Adrenal gland (tissue), 12 donors: Measurements from ENCODE around the gene NDUFAF5. TPM values are rescaled to one million over a fixed set of nuclear protein-coding genes. Genes with fewer than 3 reads are reported as not detected.

ENCODE experiments used
- DNase-seq, 7 donors: peaks; one replicate each; pipeline ENCODE4 v3.0.0-alpha.2; 2019 to 2020
- H3K27ac ChIP-seq, 5 donors: fragments of 200-600 bp; sonication (generic) in 4 of 5; 1 replicate in 3 of 5; 2 replicates in 2 of 5; pipeline versions ENCODE4 v1.5.1 to v1.8.0; 2016 to 2020; ENCODE audit warnings: mild to moderate bottlenecking in 1 of 5
- H3K27me3 ChIP-seq: fragments of 200-600 bp; 2 replicates; pipeline ENCODE4 v1.8.0; 2021
- H3K36me3 ChIP-seq, 2 donors: fragments of 200-600 bp; replicated peaks in 1 of 2; 1 replicate in 1 of 2; 2 replicates in 1 of 2; pipeline versions ENCODE4 v1.5.1 to v1.8.0; 2018 to 2022
- H3K4me1 ChIP-seq, 2 donors: fragments of 200-600 bp; replicated peaks in 1 of 2; 1 replicate in 1 of 2; 2 replicates in 1 of 2; pipeline versions ENCODE4 v1.5.1 to v1.8.0; 2018 to 2021
- H3K4me3 ChIP-seq, 4 donors: fragments of 200-600 bp; sonication (generic) in 3 of 4; one replicate each; pipeline ENCODE4 v1.5.1; 2016 to 2018
- H3K9me3 ChIP-seq, 3 donors: fragments of 200-600 bp; sonication (generic) in 1 of 3; replicated peaks in 1 of 3; 1 replicate in 2 of 3; 2 replicates in 1 of 3; pipeline versions ENCODE4 v1.5.1 to v1.8.0; 2016 to 2021
- POLR2A ChIP-seq, 2 donors: fragments of 450-650 bp; IDR thresholded peaks; one replicate each; pipeline ENCODE4 v1.6.1; 2017; ENCODE audit warnings: antibody characterized with exemption in 2 of 2, mild to moderate bottlenecking in 2 of 2, moderate library complexity in 1 of 2
- WGBS, 4 donors: extraction: QIAGEN DNeasy Blood & Tissue Kit in 2 of 4; methylation state at CpG; one replicate each; pipeline versions ENCODE4 v1.1.5 to v1.1.7; 2013 to 2017; 5-methylcytosine and 5-hydroxymethylcytosine counted together
- intact Hi-C, 2 donors: fragments of 100-400 bp; cut with DNase I; formaldehyde crosslinking; loops; one replicate each; pipeline versions ENCODE4 v1.14.1 to v1.15.0; 2022 to 2023
- polyA plus RNA-seq, 3 donors: library from polyadenylated mRNA; stranded (reverse); fragments of 200-250 nt in 2 of 3; fragments of 350-450 nt in 1 of 3; fragmentation: Illumina TruSeq in 1 of 3; extraction: RNeasy Lipid Tissue Mini Kit (QIAGEN cat#74804) in 1 of 3; gene quantifications; one replicate each; pipeline ENCODE4 v1.2.3, GENCODE V29; 2013 to 2014
- total RNA-seq, 9 donors: library from RNA; depleted of rRNA in 4 of 9; stranded (reverse); fragments of >200 nt in 4 of 9; fragments of 120-200 nt in 1 of 9; fragmentation: NEBNext Ultra II Directional in 1 of 9; extraction: Animal tissue kit (Norgen Biotek cat#: 25700) in 1 of 9; gene quantifications; one replicate each; pipeline versions ENCODE4 v1.1.0 to v1.2.4, GENCODE V29; 2013 to 2023
- TF ChIP-seq, protein P1 (sequence below), 6 experiments: fragments of 450-650 bp in 4 of 6; fragments of 200-600 bp in 2 of 6; sonication (generic) in 1 of 6; IDR thresholded peaks; 1 replicate in 5 of 6; 2 replicates in 1 of 6; pipeline versions ENCODE4 v1.5.1 to v1.8.0; 2016 to 2021; ENCODE audit warnings: antibody characterized with exemption in 6 of 6, mild to moderate bottlenecking in 2 of 6, moderate library complexity in 1 of 6
- donor health status: healthy with polysubstance abuse.
- donor health status: Bipolar disorder and iron deficiency.
- donor health status: DM: yes; HTN: yes; CAD: no.
- donor health status: DM: no; HTN: no; CAD: no.
- donor health status: DM: no; HTN: no; CAD: no.
- donor health status: DM: yes; HTN: yes; CAD: no.

The NDUFAF5 gene
- total and polyA plus RNA-seq, 12 donors, result 6.3 to 54.1 (median 22.9) TPM

DNA sequence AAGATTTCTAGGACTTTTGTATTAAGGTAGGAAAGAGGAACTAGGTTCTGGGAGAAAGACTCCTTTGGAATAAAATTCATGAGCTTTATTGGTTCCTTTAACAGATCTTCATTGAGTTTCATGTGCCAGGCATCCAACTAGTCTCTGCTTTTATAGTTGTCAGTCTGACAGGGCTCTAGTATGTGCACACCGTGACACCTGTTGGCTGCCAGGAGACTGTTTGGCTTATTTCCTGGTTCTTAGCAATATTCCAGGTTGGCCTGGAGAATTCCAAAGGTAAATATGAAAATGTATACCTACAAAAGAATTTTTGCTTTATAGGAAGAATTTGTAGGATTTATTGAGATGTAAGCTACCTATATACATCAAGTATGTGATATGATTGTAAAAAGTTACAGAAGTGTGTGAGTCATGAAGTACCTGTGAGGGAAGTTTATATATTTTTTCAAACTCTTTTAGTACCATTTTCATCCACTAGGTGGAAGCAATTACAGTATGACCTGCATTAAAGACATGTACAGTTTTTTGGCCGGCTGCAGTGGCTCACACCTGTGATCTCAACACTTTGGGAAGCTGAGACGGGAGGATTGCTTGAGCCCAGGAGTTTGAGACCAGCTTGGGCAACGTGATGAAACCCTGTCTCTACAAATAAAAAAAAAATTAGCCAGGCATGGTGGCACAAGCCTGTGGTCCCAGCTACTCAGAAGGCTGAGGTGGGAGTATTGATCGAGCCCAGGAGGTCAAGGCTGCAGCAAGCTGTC is 35.2 kb downstream of the NDUFAF5 start:
- Histone ChIP-seq H3K27me3 (no peaks in the 10 kb centered on the region), H3K4me1 (no peaks in the 10 kb centered on the region), H3K27ac (no peak overlapping the region), H3K9me3 (no peaks in the 10 kb centered on the region), H3K4me3 (no peak overlapping the region), H3K36me3 (peaks cover 0 to 16% of the 10 kb centered on the region in 2 donors)
- TF ChIP-seq POLR2A (IDR thresholded peaks at IDR 0.05), result no peak
- TF ChIP-seq, protein P1, sequence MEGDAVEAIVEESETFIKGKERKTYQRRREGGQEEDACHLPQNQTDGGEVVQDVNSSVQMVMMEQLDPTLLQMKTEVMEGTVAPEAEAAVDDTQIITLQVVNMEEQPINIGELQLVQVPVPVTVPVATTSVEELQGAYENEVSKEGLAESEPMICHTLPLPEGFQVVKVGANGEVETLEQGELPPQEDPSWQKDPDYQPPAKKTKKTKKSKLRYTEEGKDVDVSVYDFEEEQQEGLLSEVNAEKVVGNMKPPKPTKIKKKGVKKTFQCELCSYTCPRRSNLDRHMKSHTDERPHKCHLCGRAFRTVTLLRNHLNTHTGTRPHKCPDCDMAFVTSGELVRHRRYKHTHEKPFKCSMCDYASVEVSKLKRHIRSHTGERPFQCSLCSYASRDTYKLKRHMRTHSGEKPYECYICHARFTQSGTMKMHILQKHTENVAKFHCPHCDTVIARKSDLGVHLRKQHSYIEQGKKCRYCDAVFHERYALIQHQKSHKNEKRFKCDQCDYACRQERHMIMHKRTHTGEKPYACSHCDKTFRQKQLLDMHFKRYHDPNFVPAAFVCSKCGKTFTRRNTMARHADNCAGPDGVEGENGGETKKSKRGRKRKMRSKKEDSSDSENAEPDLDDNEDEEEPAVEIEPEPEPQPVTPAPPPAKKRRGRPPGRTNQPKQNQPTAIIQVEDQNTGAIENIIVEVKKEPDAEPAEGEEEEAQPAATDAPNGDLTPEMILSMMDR (IDR thresholded peaks at IDR 0.05), result peak; percentile 54 to 77 (median 68)
- 20 to 30% (median 26%) methylated on average over 5 of the region's 5 CpGs for WGBS, 4 donors
- DNase-seq, result peak in 6 of 7 donors; percentile 30 to 67 (median 38)
- intact Hi-C loops, result loop anchor here (5.0 to 10.0 kb wide), 2 partner anchors 232 to 235 kb away; no protein-coding TSS in a partner anchor

DNA sequence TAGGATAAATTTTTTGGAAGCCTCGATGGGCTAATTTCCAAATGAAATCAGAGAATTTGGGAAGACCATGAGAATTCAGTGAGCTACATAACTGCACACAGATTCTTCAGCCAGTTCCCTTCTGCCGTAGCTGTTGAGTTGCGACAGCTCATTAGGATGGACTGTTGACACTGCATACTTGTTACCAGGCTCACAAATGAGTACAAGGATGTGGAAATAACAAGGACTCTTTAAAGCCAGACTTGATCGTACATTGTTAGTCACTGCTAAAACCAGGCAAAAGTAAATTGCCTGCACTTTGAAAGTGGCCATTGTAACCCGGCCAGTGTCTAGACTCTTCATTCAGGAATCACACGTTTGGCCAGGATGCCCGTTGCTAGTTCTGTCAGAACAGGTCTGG is 37.0 kb downstream of the NDUFAF5 start:
- Histone ChIP-seq H3K36me3 (peaks cover 0 to 16% of the 10 kb centered on the region in 2 donors), H3K4me1 (no peaks in the 10 kb centered on the region), H3K27ac (no peak overlapping the region), H3K27me3 (no peaks in the 10 kb centered on the region), H3K4me3 (no peak overlapping the region), H3K9me3 (no peaks in the 10 kb centered on the region)
- no peak for TF ChIP-seq POLR2A (IDR thresholded peaks at IDR 0.05)
- TF ChIP-seq, protein P1 (IDR thresholded peaks at IDR 0.05), result no peak
- intact Hi-C loops, result loop anchor here (5.0 to 10.0 kb wide), 2 partner anchors 230 to 233 kb away; no protein-coding TSS in a partner anchor
- WGBS, 4 donors, result 86 to 95% (median 90%) methylated on average over 7 of the region's 7 CpGs
- no peak for DNase-seq

DNA sequence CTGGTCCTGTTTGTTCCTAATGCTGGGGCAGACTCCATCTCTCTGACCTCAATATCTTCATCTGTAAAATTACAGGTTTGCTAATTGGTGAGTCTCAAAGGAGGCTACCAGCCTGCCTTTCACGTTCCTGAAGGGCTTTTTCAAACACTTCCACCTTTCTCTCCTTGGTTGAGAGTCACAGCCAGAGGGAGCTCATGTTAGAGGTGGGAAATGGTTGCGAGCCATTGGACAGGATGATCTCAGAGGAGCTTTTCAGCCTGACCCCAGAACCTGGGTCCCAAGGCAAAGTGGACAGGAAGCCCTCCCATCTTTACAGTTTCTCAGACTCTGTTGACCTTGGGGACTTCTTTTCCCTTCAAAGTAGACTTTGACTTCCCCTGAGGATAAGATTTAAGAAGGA is 37.6 kb downstream of the NDUFAF5 start:
- Histone ChIP-seq H3K4me1 (no peaks in the 10 kb centered on the region), H3K27me3 (no peaks in the 10 kb centered on the region), H3K36me3 (peaks cover 0 to 10% of the 10 kb centered on the region in 2 donors), H3K27ac (no peak overlapping the region), H3K9me3 (no peaks in the 10 kb centered on the region), H3K4me3 (no peak overlapping the region)
- DNase-seq, result no peak
- TF ChIP-seq POLR2A (IDR thresholded peaks at IDR 0.05), result no peak
- TF ChIP-seq, protein P1 (IDR thresholded peaks at IDR 0.05), result no peak
- intact Hi-C loops, result loop anchor here (5.0 to 10.0 kb wide), 2 partner anchors 230 to 232 kb away; no protein-coding TSS in a partner anchor
- 65 to 76% (median 68%) methylated on average over 2 of the region's 2 CpGs for WGBS, 4 donors

DNA sequence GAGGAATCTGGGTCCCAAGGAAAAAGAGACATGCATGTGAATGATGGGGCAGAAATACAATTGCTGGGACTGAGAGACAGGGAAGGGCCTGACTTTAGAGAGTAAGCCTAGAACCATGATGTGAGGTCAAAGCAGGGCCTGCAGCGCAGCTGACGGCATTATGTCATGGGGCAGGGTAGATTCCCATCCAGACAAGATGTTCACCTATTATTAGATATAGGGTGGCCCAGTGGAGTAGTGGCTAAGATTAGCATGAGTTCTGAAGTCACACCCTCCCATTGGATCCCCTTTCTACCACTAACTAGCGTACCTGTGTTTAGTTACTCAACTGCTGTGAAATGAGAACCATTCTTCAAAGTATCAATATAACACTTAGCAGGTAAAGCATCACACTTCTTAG is 39.6 kb downstream of the NDUFAF5 start:
- H3K4me1 ChIP-seq, result no peaks in the 10 kb centered on the region
- H3K27me3 ChIP-seq, result no peaks in the 10 kb centered on the region
- H3K36me3 ChIP-seq, result no peaks in the 10 kb centered on the region
- intact Hi-C loops, result loop anchor here (5.0 to 10.0 kb wide), 2 partner anchors 228 to 230 kb away; no protein-coding TSS in a partner anchor
- DNase-seq, result no peak
- no peaks in the 10 kb centered on the region for H3K9me3 ChIP-seq
- TF ChIP-seq POLR2A (IDR thresholded peaks at IDR 0.05), result no peak
- TF ChIP-seq, protein P1 (IDR thresholded peaks at IDR 0.05), result no peak
- H3K27ac ChIP-seq, result no peak overlapping the region
- 89 to 98% (median 98%) methylated on average over 3 of the region's 3 CpGs for WGBS, 4 donors
- H3K4me3 ChIP-seq, result no peak overlapping the region
